Suprapubic skin (tissue), 3 donors: ENCODE measurements around the gene CNOT6L.

Source experiments
- POLR2A ChIP-seq, 2 donors: fragments of 450-650 bp; IDR thresholded peaks; one replicate each; pipeline ENCODE4 v1.6.1; 2017; ENCODE audit warnings: antibody characterized with exemption in 2 of 2, mild to moderate bottlenecking in 2 of 2, moderate library complexity in 2 of 2
- TF ChIP-seq, protein P1 (sequence below), 2 donors: fragments of 200-600 bp in 1 of 2; fragments of 450-650 bp in 1 of 2; sonication (generic) in 1 of 2; IDR thresholded peaks; one replicate each; pipeline ENCODE4 v1.5.1; 2016 to 2019; ENCODE audit warnings: antibody characterized with exemption in 2 of 2, mild to moderate bottlenecking in 1 of 2, moderate library complexity in 1 of 2

DNA sequence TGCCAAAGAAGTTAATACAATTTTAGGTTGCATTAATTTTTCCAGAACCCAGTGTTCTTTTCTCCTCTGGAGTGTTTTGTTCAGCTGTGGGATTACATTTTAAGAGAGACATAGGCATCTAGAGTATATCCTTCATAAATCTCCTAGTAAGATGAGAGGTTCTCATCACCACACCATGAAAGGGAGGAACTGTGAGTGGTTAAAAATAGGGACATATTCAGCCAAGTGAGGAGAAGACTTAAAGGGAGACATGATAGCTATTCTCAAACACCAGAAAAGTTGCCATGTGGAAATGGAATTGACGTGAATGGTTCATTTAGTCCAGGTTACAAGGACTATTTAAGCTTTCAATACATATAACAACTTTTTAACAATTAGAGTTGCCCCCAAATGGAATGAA lies 37.0 kb upstream of the CNOT6L start:
- TF ChIP-seq, protein P1, sequence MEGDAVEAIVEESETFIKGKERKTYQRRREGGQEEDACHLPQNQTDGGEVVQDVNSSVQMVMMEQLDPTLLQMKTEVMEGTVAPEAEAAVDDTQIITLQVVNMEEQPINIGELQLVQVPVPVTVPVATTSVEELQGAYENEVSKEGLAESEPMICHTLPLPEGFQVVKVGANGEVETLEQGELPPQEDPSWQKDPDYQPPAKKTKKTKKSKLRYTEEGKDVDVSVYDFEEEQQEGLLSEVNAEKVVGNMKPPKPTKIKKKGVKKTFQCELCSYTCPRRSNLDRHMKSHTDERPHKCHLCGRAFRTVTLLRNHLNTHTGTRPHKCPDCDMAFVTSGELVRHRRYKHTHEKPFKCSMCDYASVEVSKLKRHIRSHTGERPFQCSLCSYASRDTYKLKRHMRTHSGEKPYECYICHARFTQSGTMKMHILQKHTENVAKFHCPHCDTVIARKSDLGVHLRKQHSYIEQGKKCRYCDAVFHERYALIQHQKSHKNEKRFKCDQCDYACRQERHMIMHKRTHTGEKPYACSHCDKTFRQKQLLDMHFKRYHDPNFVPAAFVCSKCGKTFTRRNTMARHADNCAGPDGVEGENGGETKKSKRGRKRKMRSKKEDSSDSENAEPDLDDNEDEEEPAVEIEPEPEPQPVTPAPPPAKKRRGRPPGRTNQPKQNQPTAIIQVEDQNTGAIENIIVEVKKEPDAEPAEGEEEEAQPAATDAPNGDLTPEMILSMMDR (IDR thresholded peaks at IDR 0.05), result no peak
- no peak for TF ChIP-seq POLR2A (IDR thresholded peaks at IDR 0.05)
